Parathyroid adenoma (tissue), 2 donors: ENCODE results near the gene POU6F2.

Source experiments
- H2AFZ ChIP-seq: fragments of 300-600 bp; sonication (generic); one replicate; pipeline ENCODE4 v1.7.0; 2017; ENCODE audit warnings: antibody characterized with exemption, mild to moderate bottlenecking
- H3K27ac ChIP-seq: fragments of 300-600 bp; sonication (generic); one replicate; pipeline ENCODE4 v1.7.0; 2017
- H3K27me3 ChIP-seq: fragments of 300-600 bp; sonication (generic); one replicate; pipeline ENCODE4 v1.7.0; 2017; ENCODE audit warnings: low read length; ENCODE audit not compliant: control insufficient read depth, insufficient read depth
- H3K36me3 ChIP-seq: fragments of 300-600 bp; sonication (generic); one replicate; pipeline ENCODE4 v1.7.0; 2017; ENCODE audit warnings: low read length; ENCODE audit not compliant: control insufficient read depth, insufficient read depth
- H3K4me1 ChIP-seq: fragments of 300-600 bp; sonication (generic); one replicate; pipeline ENCODE4 v1.7.0; 2017; ENCODE audit warnings: control low read depth
- H3K4me2 ChIP-seq: fragments of 300-600 bp; sonication (generic); one replicate; pipeline ENCODE4 v1.7.0; 2017; ENCODE audit warnings: low read length
- H3K4me3 ChIP-seq: fragments of 300-600 bp; sonication (generic); one replicate; pipeline ENCODE4 v1.7.0; 2017; ENCODE audit warnings: low read depth, low read length
- H3K79me2 ChIP-seq: fragments of 300-600 bp; sonication (generic); one replicate; pipeline ENCODE4 v1.7.0; 2017; ENCODE audit warnings: control low read depth
- H3K9ac ChIP-seq: fragments of 300-600 bp; sonication (generic); one replicate; pipeline ENCODE4 v1.7.0; 2017; ENCODE audit warnings: mild to moderate bottlenecking
- H3K9me3 ChIP-seq: fragments of 300-600 bp; sonication (generic); one replicate; pipeline ENCODE4 v1.7.0; 2017; ENCODE audit warnings: low read length; ENCODE audit not compliant: control insufficient read depth
- CTCF ChIP-seq: fragments of 300-600 bp; sonication (generic); IDR thresholded peaks from one replicate; pipeline ENCODE4 v1.7.0; 2017; ENCODE audit warnings: antibody characterized with exemption, mild to moderate bottlenecking
- donor health status: primary hyperparathyroidism.

POU6F2 gene

GRCh38 chr7:39153647-39154046 is 175.9 kb downstream of the POU6F2 start:
- TF ChIP-seq CTCF, result no peak

GRCh38 chr7:39154815-39155214 is 177.1 kb downstream of the POU6F2 start:
- H3K9ac ChIP-seq, result no peak overlapping the region
- H3K27me3 ChIP-seq, result no peaks in the 10 kb centered on the region
- no peak overlapping the region for H3K4me2 ChIP-seq
- peaks cover 6% of the 10 kb centered on the region for H3K4me1 ChIP-seq
- TF ChIP-seq CTCF, result no peak
- no peaks in the 10 kb centered on the region for H3K79me2 ChIP-seq
- no peak overlapping the region for H3K27ac ChIP-seq
- H3K4me3 ChIP-seq, result no peak overlapping the region
- no peaks in the 10 kb centered on the region for H3K9me3 ChIP-seq
- H2AFZ ChIP-seq, result no peak overlapping the region
- no peaks in the 10 kb centered on the region for H3K36me3 ChIP-seq

More at GRCh38 chr7:39153647-39154046, 175.9 kb downstream of the POU6F2 start:
- Histone ChIP-seq H3K9ac (no peak overlapping the region), H3K4me1 (peaks cover 6% of the 10 kb centered on the region), H3K27me3 (no peaks in the 10 kb centered on the region), H3K27ac (no peak overlapping the region), H3K4me2 (no peak overlapping the region), H2AFZ (no peak overlapping the region), H3K36me3 (no peaks in the 10 kb centered on the region), H3K79me2 (no peaks in the 10 kb centered on the region), H3K4me3 (no peak overlapping the region), H3K9me3 (no peaks in the 10 kb centered on the region)

- Histone ChIP-seq H3K9ac (no peak overlapping the region), H3K79me2 (no peaks in the 10 kb centered on the region), H2AFZ (no peak overlapping the region), H3K36me3 (no peaks in the 10 kb centered on the region), H3K4me1 (no peaks in the 10 kb centered on the region), H3K9me3 (no peaks in the 10 kb centered on the region), H3K4me2 (no peak overlapping the region), H3K4me3 (no peak overlapping the region), H3K27ac (no peak overlapping the region), H3K27me3 (no peaks in the 10 kb centered on the region)
- no peak for TF ChIP-seq CTCF
Observed at GRCh38 chr7:39158367-39158766, 180.7 kb downstream of the POU6F2 start.

DNA sequence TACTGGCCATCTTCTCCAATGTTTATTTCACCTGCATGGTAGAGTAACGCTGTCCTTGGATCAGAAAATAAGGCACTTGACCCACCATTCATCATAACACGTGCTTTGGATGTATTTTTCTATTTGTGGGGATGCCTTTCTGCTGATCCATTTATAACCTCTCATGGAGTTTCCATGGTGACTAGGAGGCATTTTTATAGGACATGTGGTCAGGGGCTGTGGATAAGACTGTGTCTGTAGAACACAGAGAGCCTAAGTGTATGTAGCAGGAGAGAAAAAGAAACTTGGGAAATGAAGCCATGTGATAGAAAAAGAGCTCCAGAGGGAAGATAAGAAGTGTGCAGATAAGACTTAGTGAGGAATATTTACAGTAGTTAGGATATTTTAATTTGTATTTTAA is 184.2 kb downstream of the POU6F2 start:
- Histone ChIP-seq H2AFZ (no peak overlapping the region), H3K4me2 (no peak overlapping the region), H3K9me3 (no peaks in the 10 kb centered on the region), H3K79me2 (no peaks in the 10 kb centered on the region), H3K36me3 (no peaks in the 10 kb centered on the region), H3K27ac (no peak overlapping the region), H3K4me1 (no peaks in the 10 kb centered on the region), H3K27me3 (no peaks in the 10 kb centered on the region), H3K9ac (no peak overlapping the region), H3K4me3 (no peak overlapping the region)
- no peak for TF ChIP-seq CTCF

DNA sequence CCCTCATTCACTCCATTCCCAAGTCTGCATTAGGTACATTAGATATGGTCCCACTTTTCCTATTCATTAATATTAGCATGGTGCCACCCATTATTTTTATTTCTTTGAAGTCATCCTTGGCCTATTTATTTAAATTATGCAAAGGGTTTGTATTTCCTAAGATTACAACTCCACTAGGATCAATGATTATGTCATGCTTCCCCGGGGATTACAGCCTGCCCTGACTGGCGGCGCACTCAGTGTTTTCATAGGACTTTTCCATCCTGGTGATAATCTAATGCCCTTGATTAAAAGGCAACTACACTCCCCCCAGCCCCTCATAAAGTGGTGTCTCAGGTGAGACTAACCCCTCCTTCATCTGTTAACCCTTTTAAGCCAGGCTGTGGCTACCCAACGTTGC is 187.2 kb downstream of the POU6F2 start:
- Histone ChIP-seq H3K4me3 (no peak overlapping the region), H3K4me2 (no peak overlapping the region), H3K79me2 (no peaks in the 10 kb centered on the region), H3K27me3 (no peaks in the 10 kb centered on the region), H3K9ac (no peak overlapping the region), H3K36me3 (no peaks in the 10 kb centered on the region), H3K27ac (no peak overlapping the region), H2AFZ (no peak overlapping the region), H3K9me3 (no peaks in the 10 kb centered on the region), H3K4me1 (no peaks in the 10 kb centered on the region)
- TF ChIP-seq CTCF, result no peak
